GM10248 (cell line): ENCODE measurements around the gene EEF1G.

Experiments used
- CTCF ChIA-PET: fragments of 300-600 bp; sonication (Branson Sonifier 250); formaldehyde crosslinking; extraction: SDS; loops from one replicate; lab custom pipeline; 2021; ENCODE audit warnings: antibody characterized with exemption; lab: Yijun Ruan, JAX
- POLR2A ChIA-PET: fragments of 350-650 bp; sonication (Branson Sonifier 250); formaldehyde crosslinking; extraction: SDS; loops from one replicate; lab custom pipeline; 2020; ENCODE audit warnings: antibody characterized with exemption; lab: Yijun Ruan, JAX
- DNase-seq: peaks from one replicate; pipeline ENCODE4 v3.0.0; 2012; ENCODE audit errors: extremely low spot score
- CTCF ChIP-seq: IDR thresholded peaks from 2 replicates; pipeline ENCODE4 v1.5.1; 2012; ENCODE audit warnings: mild to moderate bottlenecking, low read depth; ENCODE audit errors: extremely low read depth, missing control alignments, control extremely low read depth

The EEF1G gene

GRCh38 chr11:62614275-62614674 lies 40.6 kb upstream of the EEF1G start:
- DNase-seq = no peak
- ChIA-PET CTCF (interaction anchor here (1.1 to 1.5 kb wide), 4 partner anchors 8 to 26 kb away, joined by 3 to 4 read pairs (median 4); no protein-coding TSS in a partner anchor), POLR2A (no interaction called here)

GRCh38 chr11:62613291-62613778 lies 39.6 kb upstream of the EEF1G start:
- DNase-seq = no peak
- ChIA-PET CTCF (interaction anchor here (0.8 to 3.7 kb wide), 8 partner anchors 7 to 240 kb away, joined by 3 to 43 read pairs (median 4); partner anchors contain the start of genes B3GAT3 and TUT1), POLR2A (no interaction called here)
- no peak for TF ChIP-seq CTCF

More at GRCh38 chr11:62614275-62614674, 40.6 kb upstream of the EEF1G start:
- no peak for TF ChIP-seq CTCF

GRCh38 chr11:62612366-62613290 lies 38.9 kb upstream of the EEF1G start, which contains the start of the genes EML3 and ROM1:
Gene EML3, minus strand, starts transcription at chr11:62612775. Its CDS starts 318 bp downstream, at chr11:62612457.
Gene ROM1, plus strand, starts transcription at chr11:62613257. Its CDS starts 25 bp downstream, at chr11:62613282.
- DNase-seq = peak; percentile 92
- POLR2A ChIA-PET = interaction anchor here (1.3 to 1.6 kb wide), 2 partner anchors 21 to 52 kb away, joined by 6 to 9 read pairs; partner anchors contain the start of genes C11orf98, CSKMT and TUT1
- CTCF ChIA-PET = interaction anchor here (0.7 to 5.3 kb wide), 28 partner anchors 8 to 241 kb away, joined by 3 to 50 read pairs (median 4); partner anchors contain the start of genes B3GAT3, BSCL2, C11orf98 and CSKMT
- TF ChIP-seq CTCF = peak; percentile 87

GRCh38 chr11:62611705-62612365 lies 38.1 kb upstream of the EEF1G start:
- ChIA-PET POLR2A (interaction anchor here (1.1 to 2.3 kb wide), 4 partner anchors 10 to 57 kb away, joined by 3 to 9 read pairs (median 8); partner anchors contain the start of genes C11orf98, CSKMT, MTA2 and TUT1), CTCF (interaction anchor here (0.7 to 5.3 kb wide), 27 partner anchors 8 to 178 kb away, joined by 3 to 50 read pairs (median 4); partner anchors contain the start of genes B3GAT3, BSCL2, C11orf98 and CSKMT)
- peak; percentile 66 for DNase-seq
- no peak for TF ChIP-seq CTCF

GRCh38 chr11:62610814-62611704 lies 37.4 kb upstream of the EEF1G start:
- no peak for DNase-seq
- TF ChIP-seq CTCF = no peak
- CTCF ChIA-PET = interaction anchor here (0.7 to 5.3 kb wide), 24 partner anchors 9 to 179 kb away, joined by 3 to 50 read pairs (median 4); partner anchors contain the start of genes B3GAT3, BSCL2, C11orf98 and CSKMT
- POLR2A ChIA-PET = interaction anchor here (1.1 to 2.3 kb wide), 4 partner anchors 9 to 56 kb away, joined by 3 to 9 read pairs (median 8); partner anchors contain the start of genes C11orf98, CSKMT, MTA2 and TUT1
